GM12891 (cell line): ENCODE data around the gene CBR4.

Source experiments
- DNase-seq: peaks from one replicate; pipeline ENCODE4 v3.0.0; 2011; ENCODE audit warnings: low spot score; ENCODE audit not compliant: insufficient read length
- FAIRE-seq: peaks from 2 replicates; lab custom pipeline; 2011; peaks lifted over from hg19 to GRCh38; lab: Jason Lieb, UNC
- PAX5 ChIP-seq: IDR thresholded peaks from 2 replicates; pipeline ENCODE4 v1.6.1; 2011; ENCODE audit warnings: low read length, moderate library complexity, mild to moderate bottlenecking; ENCODE audit not compliant: insufficient read depth, severe bottlenecking
- POLR2A ChIP-seq: IDR thresholded peaks from 2 replicates; pipeline ENCODE4 v1.6.1; 2011; ENCODE audit warnings: low read depth, low read length, control low read depth
- POLR2AphosphoS5 ChIP-seq: IDR thresholded peaks from 2 replicates; pipeline ENCODE4 v1.6.1; 2011; ENCODE audit warnings: low read depth, low read length, control low read depth
- POU2F2 ChIP-seq: IDR thresholded peaks from 2 replicates; pipeline ENCODE4 v1.6.1; 2011; ENCODE audit warnings: low read depth, mild to moderate bottlenecking, control low read depth, low read length, moderate library complexity
- SPI1 ChIP-seq: IDR thresholded peaks from 2 replicates; pipeline ENCODE4 v1.6.1; 2011; ENCODE audit warnings: low read depth, low read length, control low read depth
- TAF1 ChIP-seq: IDR thresholded peaks from 2 replicates; pipeline ENCODE4 v1.6.1; 2011; ENCODE audit warnings: low read depth, low read length, control low read depth

Gene CBR4

DNA sequence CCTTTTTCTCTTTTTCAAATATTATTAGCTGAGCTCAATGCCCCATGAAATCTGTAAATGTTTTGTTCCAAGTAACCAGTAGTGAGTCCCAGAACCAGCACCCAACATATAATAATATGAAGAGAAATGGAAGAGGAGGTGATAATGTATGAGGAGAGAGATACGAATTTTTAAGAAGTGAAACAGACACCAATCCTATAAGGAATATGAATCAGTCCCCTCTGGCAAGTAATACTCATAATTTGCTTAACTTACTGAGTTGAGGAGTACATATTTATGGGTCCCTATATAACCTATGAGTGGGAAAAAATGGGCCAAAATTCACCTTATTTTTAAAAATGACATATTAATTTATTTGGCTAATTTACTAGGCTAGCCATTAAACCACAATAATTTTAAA, 8.4 kb upstream of the CBR4 start:
- no peak for TF ChIP-seq POU2F2
- no peak for TF ChIP-seq PAX5
- TF ChIP-seq TAF1, result no peak
- TF ChIP-seq SPI1, result no peak
- TF ChIP-seq POLR2AphosphoS5, result no peak
- no peak for TF ChIP-seq POLR2A
- DNase-seq (no peak), FAIRE-seq (no peak)

DNA sequence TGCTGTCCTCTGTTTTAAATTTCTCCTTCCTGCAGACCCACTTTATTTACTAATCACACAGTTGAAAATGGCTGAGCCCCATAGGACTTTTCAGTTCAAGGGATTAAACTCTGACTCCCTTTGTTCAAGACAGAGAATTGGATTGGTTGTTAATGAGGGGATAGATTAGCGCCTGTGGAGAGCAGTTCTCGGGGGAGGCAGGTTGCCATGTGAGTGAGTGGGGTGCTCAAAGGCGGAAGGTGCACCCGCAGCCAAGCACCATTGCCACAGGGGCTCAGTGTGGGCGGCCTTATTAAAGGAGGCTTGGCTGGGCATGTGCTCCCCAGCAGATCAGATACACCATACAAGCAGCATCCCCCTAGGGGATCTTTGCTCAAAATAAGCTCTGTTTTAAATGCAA, 7.9 kb upstream of the CBR4 start:
- FAIRE-seq (no peak), DNase-seq (no peak)
- TF ChIP-seq POLR2AphosphoS5, result no peak
- TF ChIP-seq TAF1, result no peak
- TF ChIP-seq SPI1, result no peak
- TF ChIP-seq POLR2A, result no peak
- no peak for TF ChIP-seq POU2F2

DNA sequence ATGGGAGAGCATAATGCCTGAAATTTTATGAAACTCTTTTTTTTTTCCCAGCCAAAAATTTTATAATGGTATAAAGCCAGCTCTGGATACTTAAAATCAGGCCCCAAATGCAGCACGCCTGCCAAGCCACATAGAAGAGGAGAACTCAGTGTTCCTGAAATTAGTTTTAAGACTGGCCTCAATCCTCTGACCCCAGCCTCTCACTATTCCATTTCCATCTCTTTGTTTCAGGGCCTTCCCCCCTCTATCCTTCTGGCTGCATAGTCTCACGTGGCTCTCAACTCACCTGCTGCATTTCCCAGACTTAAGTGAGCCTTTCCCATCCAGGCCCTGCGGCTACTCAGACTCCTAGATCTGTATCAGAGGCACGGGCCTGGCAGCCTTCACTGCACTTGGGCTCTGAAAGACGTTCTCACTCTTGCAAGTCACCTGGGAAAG, 5.2 kb upstream of the CBR4 start:
- TF ChIP-seq SPI1 (no peak), POLR2A (no peak), POU2F2 (no peak), TAF1 (no peak), PAX5 (no peak), POLR2AphosphoS5 (no peak)
- DNase-seq, result no peak
- no peak for FAIRE-seq

DNA sequence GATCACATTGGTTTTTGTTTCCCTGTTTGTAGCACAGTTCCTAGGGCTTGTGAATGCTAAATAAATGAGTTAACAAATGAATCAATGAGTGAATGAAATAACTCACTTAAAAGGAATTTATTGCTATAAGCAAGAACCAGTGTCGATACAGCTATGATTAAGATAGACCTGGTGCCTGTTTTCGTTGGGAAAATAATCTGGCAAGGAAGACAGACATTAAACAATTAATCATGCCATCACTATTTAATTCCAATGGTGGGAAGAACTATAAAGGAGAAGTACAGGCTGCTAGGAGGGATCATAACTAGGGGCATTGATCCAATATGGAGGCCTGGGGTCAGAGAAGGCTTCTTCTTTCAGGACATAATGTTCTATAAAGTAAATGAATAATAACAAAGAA, 4.5 kb upstream of the CBR4 start:
- DNase-seq, result no peak
- no peak for FAIRE-seq
- TF ChIP-seq POLR2A (no peak), POLR2AphosphoS5 (no peak), PAX5 (no peak), SPI1 (no peak), POU2F2 (no peak), TAF1 (no peak)

DNA sequence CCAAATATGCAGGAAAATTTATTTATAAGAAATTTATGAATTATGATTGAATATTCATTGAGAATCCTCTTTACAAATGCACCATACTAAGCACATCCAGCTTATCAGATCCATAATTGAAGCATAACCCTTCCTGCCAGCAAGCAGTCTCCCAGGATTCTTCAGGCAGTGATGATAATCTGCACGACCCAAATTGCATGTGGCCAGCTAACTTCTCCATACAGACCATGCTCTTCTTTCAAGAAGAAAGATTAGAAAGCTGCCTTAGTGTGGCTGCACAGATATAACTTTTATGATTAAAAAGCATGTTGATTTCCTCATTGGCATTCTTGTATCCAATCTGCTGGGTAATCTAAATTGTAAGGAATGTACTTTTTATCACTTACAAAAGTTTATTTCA, 3.3 kb upstream of the CBR4 start:
- FAIRE-seq (no peak), DNase-seq (no peak)
- TF ChIP-seq POU2F2 (no peak), POLR2AphosphoS5 (no peak), SPI1 (no peak), PAX5 (no peak), POLR2A (no peak), TAF1 (no peak)

DNA sequence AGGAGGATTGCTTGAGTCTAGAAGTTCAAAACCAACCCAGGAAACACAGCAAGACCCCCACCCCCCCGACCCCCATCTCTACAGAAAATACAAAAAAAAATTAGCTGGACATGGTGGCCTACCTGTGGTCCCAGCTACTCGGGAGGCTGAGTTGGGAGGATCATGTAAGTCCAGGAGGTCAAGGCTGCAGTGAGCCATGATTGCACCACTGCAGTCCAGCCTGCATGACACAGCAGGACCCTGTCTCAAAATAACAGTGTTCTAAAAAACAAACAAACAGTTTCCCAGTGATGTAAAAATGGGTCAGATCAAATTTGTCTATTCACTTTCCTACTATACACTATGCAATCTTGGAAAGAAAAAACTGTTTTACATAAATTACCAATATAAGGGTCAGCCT, 2.0 kb upstream of the CBR4 start:
- DNase-seq (no peak), FAIRE-seq (no peak)
- TF ChIP-seq SPI1, result no peak
- TF ChIP-seq POU2F2, result no peak
- no peak for TF ChIP-seq POLR2AphosphoS5
- TF ChIP-seq PAX5, result no peak
- no peak for TF ChIP-seq TAF1
- TF ChIP-seq POLR2A, result no peak

DNA sequence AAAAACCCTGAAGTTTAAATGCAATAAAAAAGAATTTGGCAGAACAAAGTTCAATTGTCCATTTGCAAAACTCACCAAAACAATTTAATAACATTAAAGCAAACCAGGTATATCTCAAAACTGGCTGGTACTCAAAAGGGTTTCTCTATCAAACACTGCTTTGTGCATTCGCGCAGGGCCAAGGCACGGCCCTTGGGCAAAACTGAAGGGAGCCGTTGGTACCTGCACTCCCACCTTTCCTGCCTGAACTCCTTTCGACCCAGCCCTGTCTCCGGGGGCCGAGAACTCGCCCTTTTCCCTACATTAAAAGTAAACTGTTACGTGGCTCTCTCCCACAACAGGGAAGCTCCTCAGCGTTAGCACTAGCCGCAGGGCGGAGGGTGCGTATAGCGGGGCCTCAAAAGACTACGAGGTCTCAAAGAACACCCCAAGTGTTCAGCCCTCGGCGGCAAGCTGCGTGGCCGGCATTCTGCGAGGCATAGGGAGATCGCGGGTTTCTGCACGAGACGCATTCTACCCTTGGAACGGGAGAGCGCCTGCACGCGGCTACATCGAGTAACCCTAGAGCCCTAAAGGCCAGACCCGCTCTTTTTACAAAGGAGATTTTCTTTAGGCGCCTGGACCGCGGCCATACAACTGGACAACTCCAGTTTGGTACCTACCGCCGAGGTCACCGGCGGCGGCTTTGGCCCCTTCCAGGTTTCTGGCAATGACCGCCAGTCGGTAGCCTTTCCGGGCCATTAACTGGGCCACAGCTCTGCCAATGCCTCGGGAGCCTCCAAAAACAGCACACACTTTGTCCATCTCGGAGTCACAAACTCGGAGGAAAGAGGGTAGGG, 550 bp downstream of the CBR4 start:
- TF ChIP-seq POU2F2 (no peak), TAF1 (peak; percentile 21; the same call in 1 of the 2 replicates)
- FAIRE-seq (peak; percentile 66), DNase-seq (no peak)

DNA sequence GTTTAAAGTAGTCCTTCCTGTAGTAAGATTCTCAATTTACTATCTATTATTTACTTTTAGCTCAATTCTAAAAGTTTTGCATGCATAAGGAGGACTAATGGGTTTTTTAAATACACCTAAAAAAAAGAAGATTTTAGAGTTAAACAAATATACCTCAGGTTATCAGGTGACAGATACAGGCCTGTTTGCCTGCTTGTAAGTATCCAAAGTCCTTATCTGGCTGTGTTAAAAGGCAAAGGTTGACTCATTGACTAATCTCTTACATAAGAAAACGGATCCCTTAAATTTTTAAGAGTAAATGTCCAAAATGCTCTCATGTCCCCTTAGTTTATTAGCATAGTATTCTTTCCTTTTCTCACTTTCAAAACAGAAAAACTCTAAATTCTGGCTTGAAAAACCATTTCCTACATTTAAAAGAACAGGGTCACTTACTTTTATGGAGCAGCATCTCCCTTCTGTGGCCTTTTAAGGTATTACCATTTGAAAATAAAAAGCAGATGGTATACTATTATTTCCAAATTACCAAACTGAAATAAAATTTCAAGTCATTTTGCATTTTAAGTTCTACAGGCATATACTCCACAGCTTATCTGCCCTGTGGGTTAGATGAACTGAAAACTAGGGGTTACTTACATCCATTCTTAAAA, 4.5 kb downstream of the CBR4 start:
- TF ChIP-seq TAF1, result no peak
- no peak for TF ChIP-seq PAX5
- TF ChIP-seq SPI1, result no peak
- DNase-seq (no peak), FAIRE-seq (no peak)

DNA sequence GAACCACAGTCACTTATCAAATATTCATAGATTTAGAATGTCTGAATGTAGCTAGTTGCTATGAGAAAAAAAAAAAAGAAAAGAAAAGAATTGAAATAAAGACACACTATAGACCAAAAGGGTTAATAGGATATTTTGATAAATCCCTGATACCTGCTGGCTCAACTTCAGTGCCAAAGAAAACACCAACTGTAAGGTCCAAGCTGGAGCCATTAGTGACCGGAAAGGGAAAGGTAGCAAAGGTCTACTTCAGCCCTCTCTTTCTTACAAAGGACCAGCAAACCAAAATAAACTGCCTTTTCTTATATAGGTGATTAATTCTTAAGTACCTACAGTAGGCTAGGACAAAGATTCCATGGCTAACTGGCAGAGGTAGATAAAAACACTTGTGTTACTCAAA, 9.7 kb downstream of the CBR4 start:
- TF ChIP-seq POU2F2 (no peak), POLR2A (no peak), PAX5 (no peak), TAF1 (no peak), POLR2AphosphoS5 (no peak), SPI1 (no peak)
- DNase-seq (no peak), FAIRE-seq (no peak)

DNA sequence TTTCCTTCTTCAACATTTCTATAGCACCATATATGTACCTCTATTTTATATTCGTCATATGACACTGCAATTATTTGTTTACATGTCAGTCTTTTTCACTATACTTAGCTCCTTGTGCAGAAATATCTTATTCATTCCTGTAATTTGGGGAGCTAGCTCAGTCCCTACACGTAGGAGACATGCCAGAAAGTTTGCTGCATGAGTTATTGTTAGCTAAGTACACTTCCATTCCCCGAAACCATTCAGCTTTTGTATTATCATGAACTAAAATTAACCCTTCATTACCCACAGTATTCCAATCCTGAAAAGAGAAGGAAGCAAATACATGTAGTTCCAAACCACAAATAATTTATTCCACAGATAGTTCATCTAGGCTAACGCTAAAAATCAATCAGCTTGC, 10.2 kb downstream of the CBR4 start:
- DNase-seq (no peak), FAIRE-seq (no peak)
- no peak for TF ChIP-seq POLR2A
- no peak for TF ChIP-seq POLR2AphosphoS5
- no peak for TF ChIP-seq TAF1
- no peak for TF ChIP-seq SPI1
- no peak for TF ChIP-seq PAX5
- TF ChIP-seq POU2F2, result no peak

DNA sequence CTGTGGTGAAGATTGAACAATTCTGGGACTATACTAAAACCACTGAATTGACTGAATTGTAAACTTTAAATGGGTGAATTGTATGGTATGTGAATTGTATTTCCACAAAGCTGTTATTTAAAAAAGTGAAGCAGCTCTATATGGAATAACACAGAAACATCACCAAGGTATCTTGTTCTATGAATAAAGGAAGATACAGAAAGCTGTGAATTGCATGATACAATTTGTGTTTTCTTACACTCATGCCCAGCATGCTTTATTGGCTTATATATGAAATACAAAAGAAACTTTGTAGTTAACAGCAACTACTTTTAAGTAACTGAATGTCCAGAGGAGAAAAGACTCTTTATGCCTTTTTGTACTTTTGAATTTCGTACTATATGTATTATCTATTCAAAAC, 11.5 kb downstream of the CBR4 start:
- TF ChIP-seq TAF1, result no peak
- TF ChIP-seq POLR2AphosphoS5, result no peak
- TF ChIP-seq POU2F2, result no peak
- no peak for TF ChIP-seq PAX5
- TF ChIP-seq SPI1, result no peak
- no peak for TF ChIP-seq POLR2A
- FAIRE-seq, result no peak
- no peak for DNase-seq
